ENCODE data around the gene HMCN1. TPM values are rescaled to one million over a fixed set of nuclear protein-coding genes. Genes with fewer than 3 reads are reported as not detected.

HMCN1 gene
- polyA plus RNA-seq, 1 of the 3 experiments (the other 2 are of a cell fraction) = 59.5 TPM

- TF ChIP-seq PBX3 (IDR thresholded peaks at IDR 0.05) (no peak), RAD21 (IDR thresholded peaks at IDR 0.05; ENCODE audit: low read length) (no peak), MAX (IDR thresholded peaks at IDR 0.05; ENCODE audit: low read depth) (no peak)
Measured at GRCh38 chr1:185699874-185700273, 34.3 kb upstream of the HMCN1 start (continued).

GRCh38 chr1:185701650-185702049 lies 32.5 kb upstream of the HMCN1 start:
- Histone ChIP-seq H4K20me1 (ENCODE audit: insufficient read depth) (no peaks in the 10 kb centered on the region), H3K9me2 (no peaks in the 10 kb centered on the region), H3F3A (replicated peaks; ENCODE audit: insufficient read depth) (peaks cover 13% of the 10 kb centered on the region), H3K9ac (no peak overlapping the region), H2AFZ (ENCODE audit: low read depth) (no peak overlapping the region), H3K4me1 (ENCODE audit: control insufficient read depth in 1 of 2, insufficient read depth in 2 of 2, low read depth in 1 of 2, low read length in 1 of 2) (peaks cover 7 to 11% of the 10 kb centered on the region in 2 experiments), H3K27ac (ENCODE audit: low read depth in 2 of 2, low read length in 1 of 2) (peak overlapping the region; percentile 42 to 84; a peak in 3 of 4 replicates), H3K9me3 (no peaks in the 10 kb centered on the region), H3K36me3 (replicated peaks in 1 of 2; ENCODE audit: control insufficient read depth in 1 of 2, insufficient read depth in 2 of 2, low read length in 1 of 2) (no peaks in the 10 kb centered on the region), H3K27me3 (ENCODE audit: insufficient read depth) (no peaks in the 10 kb centered on the region; the same call in 1 of the 2 replicates), H3K4me3 (ENCODE audit: low read depth in 2 of 2, low read length in 1 of 2) (no peak overlapping the region), H3K4me2 (no peak overlapping the region), H3K79me2 (ENCODE audit: insufficient read depth) (no peaks in the 10 kb centered on the region)
- no peak for DNase-seq
- ChIA-PET POLR2A (no interaction called here), CTCF (interaction anchor here (1.5 kb wide), 1 partner anchor 20 kb away, joined by 4 read pairs; no protein-coding TSS in a partner anchor)
- WGBS (ENCODE audit: low lambda C conversion rate) = 59% methylated on average over 2 of the region's 2 CpGs
- no peak for TF ChIP-seq YY1 (IDR thresholded peaks at IDR 0.05; ENCODE audit: low read depth)
- TF ChIP-seq MEF2A (IDR thresholded peaks at IDR 0.05; ENCODE audit: borderline replicate concordance, low read depth) = no peak
- TF ChIP-seq FOXM1 (IDR thresholded peaks at IDR 0.05; ENCODE audit: low read depth) = no peak
- TF ChIP-seq JUND (IDR thresholded peaks at IDR 0.05) = 0 out of 2 replicates have a peak, but pooled peaks have one; percentile 9
- TF ChIP-seq USF1 (IDR thresholded peaks at IDR 0.05; ENCODE audit: borderline replicate concordance, low read depth) = no peak
- no peak for TF ChIP-seq SIN3A (IDR thresholded peaks at IDR 0.05; ENCODE audit: borderline replicate concordance, low read depth, low read length)
- TF ChIP-seq FOSL2 (IDR thresholded peaks at IDR 0.05; ENCODE audit: borderline replicate concordance, low read depth) = no peak
- TF ChIP-seq POLR2AphosphoS5 (IDR thresholded peaks at IDR 0.05; ENCODE audit: low read depth, low read length) = no peak
- peak; percentile 67 for TF ChIP-seq TCF12 (IDR thresholded peaks at IDR 0.05)
- no peak for TF ChIP-seq RXRA (IDR thresholded peaks at IDR 0.05; ENCODE audit: borderline replicate concordance, low read depth)
- no peak for TF ChIP-seq ZBTB33 (IDR thresholded peaks at IDR 0.05; ENCODE audit: borderline replicate concordance, low read depth)
- no peak for TF ChIP-seq REST (IDR thresholded peaks at IDR 0.05; ENCODE audit: low read depth, low read length)
- no peak for TF ChIP-seq GATA2 (CRISPR knock-in tag; IDR thresholded peaks at IDR 0.05)
- TF ChIP-seq NRF1 (IDR thresholded peaks at IDR 0.05; ENCODE audit: low read depth, low read length) = no peak
- no peak for TF ChIP-seq NFIC (IDR thresholded peaks at IDR 0.05; ENCODE audit: borderline replicate concordance)
- no peak for TF ChIP-seq RAD21 (IDR thresholded peaks at IDR 0.05; ENCODE audit: low read length)
- TF ChIP-seq RCOR1 (IDR thresholded peaks at IDR 0.05; ENCODE audit: low read length) = no peak
- TF ChIP-seq MAX (IDR thresholded peaks at IDR 0.05; ENCODE audit: low read depth) = no peak
- TF ChIP-seq TEAD4 (IDR thresholded peaks at IDR 0.05; ENCODE audit: borderline replicate concordance, insufficient read depth) = no peak
- TF ChIP-seq EP300 (IDR thresholded peaks at IDR 0.05; ENCODE audit: borderline replicate concordance in 1 of 2, low read depth in 1 of 2, low read length in 1 of 2) = peak in 1 of 2 experiments; percentile 37; a peak in 1 of 4 replicates
- no peak for TF ChIP-seq CHD2 (IDR thresholded peaks at IDR 0.05; ENCODE audit: low read length, partially characterized antibody)
- TF ChIP-seq IRF3 (IDR thresholded peaks at IDR 0.05; ENCODE audit: low read depth, low read length) = no peak
